GM19193 (cell line): ENCODE results near the gene CDH8.

Experiments
- POLR2A ChIP-seq: IDR thresholded peaks from 4 replicates; pipeline ENCODE4 v1.6.1; 2011; ENCODE audit not compliant: insufficient read depth, insufficient read length; ENCODE audit errors: extremely low read depth

CDH8 gene, protein sequence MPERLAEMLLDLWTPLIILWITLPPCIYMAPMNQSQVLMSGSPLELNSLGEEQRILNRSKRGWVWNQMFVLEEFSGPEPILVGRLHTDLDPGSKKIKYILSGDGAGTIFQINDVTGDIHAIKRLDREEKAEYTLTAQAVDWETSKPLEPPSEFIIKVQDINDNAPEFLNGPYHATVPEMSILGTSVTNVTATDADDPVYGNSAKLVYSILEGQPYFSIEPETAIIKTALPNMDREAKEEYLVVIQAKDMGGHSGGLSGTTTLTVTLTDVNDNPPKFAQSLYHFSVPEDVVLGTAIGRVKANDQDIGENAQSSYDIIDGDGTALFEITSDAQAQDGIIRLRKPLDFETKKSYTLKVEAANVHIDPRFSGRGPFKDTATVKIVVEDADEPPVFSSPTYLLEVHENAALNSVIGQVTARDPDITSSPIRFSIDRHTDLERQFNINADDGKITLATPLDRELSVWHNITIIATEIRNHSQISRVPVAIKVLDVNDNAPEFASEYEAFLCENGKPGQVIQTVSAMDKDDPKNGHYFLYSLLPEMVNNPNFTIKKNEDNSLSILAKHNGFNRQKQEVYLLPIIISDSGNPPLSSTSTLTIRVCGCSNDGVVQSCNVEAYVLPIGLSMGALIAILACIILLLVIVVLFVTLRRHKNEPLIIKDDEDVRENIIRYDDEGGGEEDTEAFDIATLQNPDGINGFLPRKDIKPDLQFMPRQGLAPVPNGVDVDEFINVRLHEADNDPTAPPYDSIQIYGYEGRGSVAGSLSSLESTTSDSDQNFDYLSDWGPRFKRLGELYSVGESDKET

DNA sequence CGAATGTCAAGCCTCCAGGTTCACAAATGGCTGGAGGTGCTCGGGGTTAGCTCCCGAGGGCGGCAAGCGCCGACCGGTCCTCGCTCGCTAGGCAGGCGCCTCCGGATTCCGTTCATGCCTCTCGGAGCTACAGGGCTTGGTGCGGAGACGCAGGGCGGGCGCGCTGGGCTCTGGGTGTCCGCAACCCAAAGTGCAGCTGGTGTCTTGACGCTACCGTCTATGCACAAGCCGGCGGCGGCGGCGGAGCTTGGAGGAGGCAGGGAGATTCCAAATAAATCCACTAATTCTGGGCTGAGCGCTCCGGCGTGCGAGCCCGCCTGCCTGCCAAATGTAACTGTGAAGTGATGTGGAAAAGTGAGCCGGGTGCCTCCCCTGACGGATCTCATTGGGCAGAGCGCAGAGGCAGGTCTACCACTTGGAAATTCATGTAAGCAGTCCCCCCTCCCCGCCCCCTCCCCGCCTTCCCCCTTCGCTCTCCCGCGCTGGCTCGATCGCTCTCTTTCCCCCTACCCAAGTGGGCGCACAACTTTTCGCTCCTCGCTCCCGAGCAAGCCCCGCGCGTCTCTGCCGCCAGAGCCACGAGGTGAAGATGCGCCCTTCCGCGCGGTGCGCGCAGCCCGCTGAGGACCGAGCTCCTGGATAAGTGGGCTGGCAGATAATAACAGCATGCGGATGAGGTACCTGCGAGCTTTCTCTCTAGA is at the start of gene CDH8:
Gene CDH8 (minus strand): TSS at position 338 of the 701 bp plus-strand sequence. CDS start 15,035 bp downstream, outside the sequence.
- no peak for TF ChIP-seq POLR2A

GRCh38 chr16:62079236-62079635 is 43.0 kb upstream of the CDH8 start:
- no peak for TF ChIP-seq POLR2A

DNA sequence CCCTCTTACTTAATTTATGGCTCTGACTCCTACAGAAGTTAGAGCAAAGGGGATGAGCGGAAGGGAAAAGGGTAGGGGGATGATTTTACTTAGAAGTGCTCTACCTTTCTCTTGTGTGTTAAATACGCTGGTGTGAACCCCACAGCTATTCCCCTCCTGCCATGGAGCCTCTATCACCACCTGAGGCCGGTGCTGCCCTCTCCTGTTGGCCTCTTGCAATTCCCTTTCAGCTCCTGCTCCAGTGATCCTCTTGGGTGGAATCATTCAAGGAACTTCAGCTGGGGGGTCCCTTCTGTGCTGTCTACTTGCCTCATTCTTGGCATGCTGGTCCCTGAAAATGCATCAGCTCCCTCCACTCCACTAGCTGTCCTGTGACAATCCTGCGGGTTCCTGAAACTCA is 41.8 kb upstream of the CDH8 start:
- no peak for TF ChIP-seq POLR2A

DNA sequence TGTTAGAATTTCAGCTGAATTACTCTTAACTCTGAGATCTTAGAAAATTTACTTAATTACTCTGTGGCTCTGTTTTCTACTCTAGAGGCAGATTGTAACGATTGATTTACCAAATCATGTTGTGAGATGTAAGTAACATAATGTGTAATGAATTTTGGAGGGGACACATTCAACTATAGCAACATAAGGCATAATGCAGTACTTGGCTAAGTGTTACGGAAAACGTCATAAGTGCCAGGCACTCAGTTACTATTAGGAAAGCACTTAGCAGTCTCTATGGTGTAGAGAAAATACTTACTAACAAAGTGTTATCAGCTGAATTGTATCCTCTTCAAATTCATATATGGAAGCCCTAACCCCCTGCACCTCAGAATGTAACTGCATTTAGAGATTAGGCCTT is 40.6 kb upstream of the CDH8 start:
- TF ChIP-seq POLR2A, result no peak

DNA sequence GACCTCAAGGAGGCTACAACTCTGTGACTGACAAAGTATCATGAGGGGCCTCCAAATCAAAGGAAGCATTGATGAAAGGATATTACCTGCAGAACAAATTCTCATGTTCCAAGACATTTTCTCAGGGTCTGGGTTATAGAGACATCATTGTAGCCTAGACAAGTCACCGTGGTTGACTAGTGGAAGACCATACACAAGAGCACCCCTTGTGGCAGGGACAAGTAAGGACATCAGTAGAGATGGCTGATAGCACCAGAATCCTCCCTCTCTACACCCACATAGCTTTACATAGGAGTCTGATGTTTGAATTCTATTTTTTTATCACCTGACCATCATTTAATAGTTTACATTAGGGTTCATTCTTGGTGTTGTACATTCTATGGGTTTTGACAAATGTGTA is 32.5 kb upstream of the CDH8 start:
- no peak for TF ChIP-seq POLR2A

DNA sequence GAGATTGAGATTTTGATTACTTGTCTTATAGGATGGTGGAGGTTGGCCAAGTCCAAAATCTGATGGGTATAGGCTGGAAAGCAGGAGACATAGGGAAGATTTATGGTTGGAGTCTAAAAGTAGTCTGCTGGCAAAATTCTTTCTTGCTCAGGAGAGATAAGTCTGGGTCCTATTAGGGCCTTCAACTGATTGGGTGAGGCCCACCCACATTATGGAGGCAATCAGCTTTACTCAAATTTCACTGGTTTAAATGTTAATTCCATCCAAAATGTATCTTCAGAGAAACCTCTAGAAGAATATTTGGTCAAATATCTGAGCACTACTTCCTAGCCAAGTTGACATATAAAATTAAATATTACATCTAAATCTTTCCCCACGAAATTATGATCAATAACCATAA is 31.7 kb upstream of the CDH8 start:
- TF ChIP-seq POLR2A, result no peak

DNA sequence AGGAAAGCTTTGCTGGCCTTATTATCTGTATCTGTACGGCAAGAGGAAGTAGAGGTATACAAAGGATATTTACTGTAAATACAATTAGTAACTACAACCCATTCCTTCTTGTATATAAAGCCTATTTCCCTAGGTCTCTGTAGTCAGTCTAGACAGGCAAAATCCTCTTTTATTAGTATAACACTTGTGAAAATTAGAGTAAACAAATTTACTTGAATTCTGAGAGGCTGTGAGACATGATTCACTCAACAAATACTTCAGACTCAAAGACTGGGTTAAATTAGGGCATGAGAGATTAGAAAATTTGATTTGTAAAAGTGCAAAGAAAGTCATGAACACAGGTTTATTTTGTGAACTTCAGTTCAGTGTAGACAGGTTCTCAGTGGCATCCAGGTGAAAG is 30.9 kb upstream of the CDH8 start:
- no peak for TF ChIP-seq POLR2A

GRCh38 chr16:62066747-62067146 is 30.5 kb upstream of the CDH8 start:
- TF ChIP-seq POLR2A, result no peak

DNA sequence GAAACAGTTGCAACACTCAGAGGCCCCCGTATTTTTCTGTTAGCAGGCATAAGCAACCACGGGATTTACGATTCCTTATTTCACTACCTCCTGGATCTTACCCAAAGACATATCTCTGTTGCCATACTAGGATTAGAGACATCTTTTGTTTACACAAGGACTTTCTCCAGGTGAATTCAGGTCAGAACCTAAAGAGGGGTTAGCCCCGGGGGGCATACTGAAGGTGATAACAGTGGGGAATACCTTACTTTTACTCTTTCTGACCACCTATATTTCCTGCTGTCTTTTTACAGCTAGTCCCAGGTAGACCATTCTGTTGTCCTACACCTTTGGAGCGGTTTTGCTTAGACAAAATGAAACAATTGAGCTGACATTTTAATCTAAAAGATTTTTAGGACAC is 27.9 kb upstream of the CDH8 start:
- TF ChIP-seq POLR2A, result no peak

DNA sequence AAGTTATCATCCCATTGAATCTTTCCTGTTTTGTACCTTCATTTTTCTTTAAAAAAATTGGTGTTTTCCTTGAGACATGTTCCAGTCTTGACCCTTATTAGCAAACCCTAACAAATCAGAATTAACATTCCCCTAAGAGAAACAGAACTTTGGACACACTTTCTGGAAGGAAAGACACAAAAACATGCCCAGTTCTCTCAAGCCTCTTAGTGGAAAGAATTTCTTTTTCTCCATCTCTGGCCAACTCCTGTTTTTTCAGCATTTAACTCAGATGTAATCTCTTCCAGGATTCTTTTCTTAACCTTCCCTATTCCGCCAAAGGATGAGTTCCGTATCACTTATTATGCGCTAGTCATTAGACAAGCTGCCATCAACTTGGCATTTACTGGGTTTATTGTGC is 23.9 kb upstream of the CDH8 start:
- TF ChIP-seq POLR2A, result no peak

- no peak for TF ChIP-seq POLR2A
Observed at GRCh38 chr16:62059527-62059926, 23.3 kb upstream of the CDH8 start.

DNA sequence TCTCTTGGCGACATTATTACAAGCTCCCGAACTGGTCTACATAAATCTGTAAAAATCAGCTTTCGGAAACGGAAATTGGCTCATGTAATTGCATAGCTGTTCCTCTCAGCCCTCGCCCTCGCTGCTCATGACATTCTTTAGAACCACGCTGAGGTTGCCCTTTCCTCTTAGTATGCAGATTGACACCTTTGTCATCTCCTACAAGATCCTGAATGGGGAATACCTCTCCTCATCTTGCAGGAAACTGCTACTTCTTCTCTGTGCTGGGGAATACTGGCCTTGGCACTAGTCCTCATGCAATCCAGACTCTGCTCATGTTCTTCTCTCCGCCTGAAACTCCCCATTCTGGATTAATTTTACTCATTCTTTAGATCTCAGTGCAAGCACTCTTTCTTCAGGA is 22.2 kb upstream of the CDH8 start:
- TF ChIP-seq POLR2A, result no peak

GRCh38 chr16:62051942-62052341 is 15.7 kb upstream of the CDH8 start:
- no peak for TF ChIP-seq POLR2A

DNA sequence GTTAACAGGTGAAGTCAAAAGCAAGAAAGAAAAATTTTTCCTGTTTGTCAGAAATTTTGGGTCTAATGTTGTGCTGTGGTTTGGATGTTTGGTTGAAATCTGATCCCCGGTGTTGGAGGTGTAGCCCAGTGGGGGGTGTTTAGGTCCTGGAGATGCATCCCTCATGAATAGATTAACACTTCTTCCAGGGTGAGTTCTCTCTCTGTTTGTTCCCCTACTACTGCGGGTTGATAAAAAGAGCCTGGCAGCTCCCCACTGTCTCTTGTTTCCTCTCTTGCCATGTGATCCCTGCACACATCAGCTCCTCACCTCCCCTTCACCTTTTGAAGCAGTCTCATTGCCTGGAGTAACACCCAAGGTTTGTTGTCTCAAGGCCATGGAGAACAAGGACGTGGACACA is 14.6 kb upstream of the CDH8 start:
- no peak for TF ChIP-seq POLR2A

DNA sequence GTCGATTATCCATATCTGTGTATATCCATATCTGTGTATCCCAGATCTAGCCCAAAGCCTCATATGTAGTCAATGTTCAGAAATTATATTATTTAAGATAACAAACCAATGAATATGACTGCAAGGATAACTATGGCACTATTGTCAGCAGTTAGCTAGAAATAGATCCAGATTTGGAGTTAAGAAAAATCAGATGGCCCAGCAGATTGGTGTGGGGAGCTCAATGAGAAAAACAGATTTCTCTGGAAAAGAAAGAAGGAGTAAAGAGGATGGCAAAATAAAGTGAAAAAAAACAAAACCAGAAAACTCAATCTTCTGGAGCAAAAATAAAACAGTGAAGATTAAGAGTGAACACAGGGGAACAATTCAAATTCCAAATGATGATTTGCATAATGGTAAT is 10.6 kb upstream of the CDH8 start:
- TF ChIP-seq POLR2A, result no peak

- no peak for TF ChIP-seq POLR2A
Observed at GRCh38 chr16:62041401-62041800, 5.2 kb upstream of the CDH8 start.

GRCh38 chr16:62038646-62039045 is 2.4 kb upstream of the CDH8 start:
- no peak for TF ChIP-seq POLR2A
